Hypothalamus (tissue), 51 donors: Measurements from ENCODE around the gene PRTN3.

ENCODE experiments used
- DNase-seq, 51 donors: peaks; one replicate each; lab custom pipeline; 2025; lab: John Stamatoyannopoulos, UW

Gene PRTN3

DNA sequence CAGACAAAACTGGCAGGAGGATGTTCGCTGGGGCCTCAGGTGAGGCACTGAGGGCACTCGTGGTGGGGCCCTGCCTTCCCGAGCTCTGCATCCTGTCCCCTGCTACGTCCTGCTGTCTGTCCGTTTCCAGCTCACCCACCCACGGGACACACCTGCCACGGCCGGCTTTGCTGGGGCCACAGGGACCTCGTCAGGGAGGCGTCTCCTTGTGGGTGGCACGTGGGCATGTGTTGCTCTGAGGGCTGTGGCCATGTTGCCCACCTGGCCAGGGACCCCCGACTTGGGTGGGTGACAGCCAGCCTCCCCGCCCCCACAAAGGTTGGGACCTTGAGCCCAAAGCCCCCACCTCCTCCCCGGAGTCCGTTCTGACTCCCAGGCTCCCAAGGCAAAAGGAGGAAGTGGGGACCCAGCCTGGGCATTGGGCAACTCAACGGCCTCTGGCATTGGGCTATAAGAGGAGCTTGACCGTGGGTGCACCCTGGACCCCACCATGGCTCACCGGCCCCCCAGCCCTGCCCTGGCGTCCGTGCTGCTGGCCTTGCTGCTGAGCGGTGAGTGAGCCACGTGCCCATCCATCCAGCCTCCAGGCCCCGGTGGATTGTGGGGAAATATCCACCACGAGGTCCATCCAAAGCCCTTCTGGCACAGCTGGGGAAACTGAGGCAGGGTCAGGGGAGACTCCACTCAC is at the start of gene PRTN3:
TSS of gene PRTN3 (plus strand) at position 481 of the 688 bp plus-strand sequence. CDS start at position 491, 10 bp downstream.
- no peak for DNase-seq

GRCh38 chr19:791007-791566 is 49.7 kb upstream of the PRTN3 start:
- DNase-seq, result no peak

DNA sequence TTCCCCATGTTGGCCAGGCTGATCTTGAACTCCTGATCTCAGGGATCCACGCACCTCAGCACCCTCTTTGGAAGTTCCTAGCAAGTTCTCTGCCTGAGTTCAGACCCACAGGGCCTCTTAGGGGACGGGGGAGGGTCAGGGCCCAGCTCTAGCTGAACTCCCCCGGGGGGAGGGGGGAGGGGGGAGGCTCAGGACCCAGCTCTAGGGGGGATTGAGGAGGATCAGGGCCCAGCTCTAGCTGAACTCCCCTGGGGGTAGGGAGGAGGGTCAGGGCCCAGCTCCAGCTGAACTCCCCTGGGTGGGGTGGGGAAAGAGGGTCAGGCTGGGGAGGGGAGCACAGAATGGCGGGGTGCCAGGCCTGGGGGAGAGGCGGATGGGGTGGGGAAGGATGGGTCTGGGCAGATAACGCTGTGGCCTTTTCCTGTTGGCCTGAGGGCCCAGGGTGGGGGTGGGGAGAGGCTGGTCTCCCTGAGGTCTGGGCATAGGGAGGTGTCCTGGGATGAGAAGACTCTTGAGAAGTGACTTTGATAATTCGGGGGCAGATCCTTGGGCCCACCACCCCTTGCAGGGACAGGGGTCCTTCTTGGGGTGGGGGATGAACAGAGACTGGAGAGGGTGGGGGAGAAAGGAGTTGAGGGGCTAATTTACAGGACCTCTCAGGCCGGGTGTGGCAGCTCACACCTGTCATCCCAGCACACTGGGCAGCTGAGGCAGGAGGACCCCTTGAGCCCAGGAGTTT is 49.1 kb upstream of the PRTN3 start:
- no peak for DNase-seq

DNA sequence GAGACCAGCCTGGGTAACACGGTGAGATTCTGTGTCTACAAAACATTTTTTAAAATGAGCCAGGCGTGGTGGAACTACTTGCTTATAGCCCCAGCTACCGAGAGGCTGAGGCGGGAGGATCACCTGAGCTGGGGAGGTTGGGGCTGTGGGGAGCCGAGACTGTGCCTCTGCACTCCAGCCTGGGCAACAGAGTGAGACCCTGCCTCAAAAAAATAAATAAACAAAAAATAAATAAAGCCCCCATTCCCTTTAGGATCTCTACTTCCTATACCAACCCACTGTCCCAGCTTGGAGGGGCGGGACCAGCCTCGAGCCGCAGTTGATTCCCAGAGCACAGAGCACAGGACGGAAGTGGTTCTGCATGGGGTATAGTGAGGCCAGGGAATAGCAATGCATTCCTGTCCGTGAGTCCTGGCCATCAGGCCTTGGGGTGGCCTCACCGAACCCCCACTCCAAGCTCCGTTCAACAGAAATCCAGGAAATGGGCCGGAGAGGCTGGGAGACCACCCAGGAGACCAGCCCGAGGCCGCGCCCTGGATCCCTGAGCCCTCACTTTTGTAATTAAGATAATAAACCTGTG is 48.4 kb upstream of the PRTN3 start:
- DNase-seq, result no peak

DNA sequence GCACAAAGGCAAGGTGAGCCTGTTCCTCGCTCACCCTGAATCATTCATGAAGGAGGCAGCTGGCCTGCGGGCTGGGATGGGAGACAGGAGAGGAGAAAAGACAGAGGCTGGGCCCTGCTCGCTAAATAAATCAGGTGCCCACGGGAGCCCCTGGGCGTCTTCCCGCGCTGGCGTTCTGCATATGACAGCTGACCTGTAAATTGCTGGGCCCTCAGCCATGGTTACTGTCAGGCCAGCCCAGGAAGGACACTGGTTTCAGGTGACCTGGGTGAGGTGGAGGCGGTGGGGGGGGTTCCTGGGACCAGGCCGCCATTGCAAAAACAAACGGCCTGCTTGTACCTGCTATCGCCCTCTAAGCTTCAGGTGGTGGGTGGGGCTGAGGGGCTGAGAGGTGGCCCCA is 47.0 kb upstream of the PRTN3 start:
- DNase-seq, result no peak

DNA sequence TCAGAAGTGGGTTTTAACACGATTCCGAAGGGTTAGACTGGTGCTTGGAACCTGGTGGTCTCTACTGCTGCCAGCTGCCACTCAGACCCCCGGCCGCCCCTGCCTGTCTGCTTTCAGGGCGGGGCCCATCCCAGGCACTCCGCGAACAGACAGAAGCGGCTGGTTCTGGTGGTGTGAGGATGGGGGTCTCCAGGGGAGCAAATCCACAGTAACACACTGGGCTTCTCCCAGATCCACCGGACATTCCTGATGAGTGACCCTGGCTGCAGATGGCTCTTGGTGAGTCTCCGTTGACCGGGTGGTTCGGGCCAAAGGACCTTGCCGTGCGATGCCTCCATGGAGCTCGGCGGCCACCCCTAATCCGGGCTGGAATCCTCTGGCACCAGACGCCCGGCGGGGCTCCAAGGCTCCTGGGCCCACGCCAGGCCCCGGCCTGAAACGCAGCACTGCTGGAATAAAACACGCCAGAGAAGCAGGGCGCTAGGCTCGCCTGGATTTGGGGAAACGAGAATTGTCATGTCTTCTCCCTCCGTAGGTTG is 45.7 kb upstream of the PRTN3 start:
- peak in 22 of 51 donors; percentile 5 to 50 (median 28) for DNase-seq

DNA sequence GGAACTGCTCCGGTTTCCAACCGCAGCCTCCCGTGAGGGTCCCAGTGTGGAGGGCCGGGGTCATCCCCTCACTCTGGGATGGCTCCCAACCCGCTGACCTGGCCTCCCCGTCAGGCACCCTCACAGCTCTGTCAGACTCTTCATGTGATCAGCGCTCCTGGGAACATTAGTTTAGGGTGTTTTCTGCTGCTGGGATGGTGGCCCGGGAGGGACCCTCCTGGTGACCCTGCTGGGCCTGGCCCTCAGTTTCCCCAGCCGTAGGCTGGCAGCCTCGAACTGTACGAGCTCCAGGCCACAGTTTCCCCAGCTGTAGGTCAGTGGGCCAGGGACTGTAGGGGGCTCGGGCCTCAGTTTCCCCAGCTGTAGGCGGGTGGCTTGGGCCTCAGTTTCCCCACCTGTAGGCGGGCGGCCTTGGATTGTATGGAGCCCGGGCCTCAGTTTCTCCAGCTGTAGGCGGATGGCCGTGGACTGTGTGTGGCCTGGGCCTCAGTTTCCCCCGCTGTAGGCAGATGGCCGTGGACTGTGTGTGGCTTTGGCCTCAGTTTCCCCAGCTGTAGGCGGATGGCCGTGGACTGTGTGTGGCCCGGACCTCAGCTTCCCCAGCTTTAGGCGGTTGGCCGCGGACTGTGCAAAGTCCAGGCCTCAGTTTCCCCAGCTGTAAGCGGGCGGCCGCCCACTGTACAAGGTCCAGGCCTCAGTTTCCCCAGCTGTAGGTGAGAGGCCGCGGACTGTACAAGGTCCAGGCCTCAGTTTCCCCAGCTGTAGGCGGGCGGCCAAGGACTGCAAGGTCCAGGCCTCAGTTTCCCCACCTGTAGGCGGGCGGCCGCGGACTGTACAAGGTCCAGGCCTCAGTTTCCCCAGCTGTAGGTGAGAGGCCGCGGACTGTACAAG is 44.9 kb upstream of the PRTN3 start:
- no peak for DNase-seq

DNA sequence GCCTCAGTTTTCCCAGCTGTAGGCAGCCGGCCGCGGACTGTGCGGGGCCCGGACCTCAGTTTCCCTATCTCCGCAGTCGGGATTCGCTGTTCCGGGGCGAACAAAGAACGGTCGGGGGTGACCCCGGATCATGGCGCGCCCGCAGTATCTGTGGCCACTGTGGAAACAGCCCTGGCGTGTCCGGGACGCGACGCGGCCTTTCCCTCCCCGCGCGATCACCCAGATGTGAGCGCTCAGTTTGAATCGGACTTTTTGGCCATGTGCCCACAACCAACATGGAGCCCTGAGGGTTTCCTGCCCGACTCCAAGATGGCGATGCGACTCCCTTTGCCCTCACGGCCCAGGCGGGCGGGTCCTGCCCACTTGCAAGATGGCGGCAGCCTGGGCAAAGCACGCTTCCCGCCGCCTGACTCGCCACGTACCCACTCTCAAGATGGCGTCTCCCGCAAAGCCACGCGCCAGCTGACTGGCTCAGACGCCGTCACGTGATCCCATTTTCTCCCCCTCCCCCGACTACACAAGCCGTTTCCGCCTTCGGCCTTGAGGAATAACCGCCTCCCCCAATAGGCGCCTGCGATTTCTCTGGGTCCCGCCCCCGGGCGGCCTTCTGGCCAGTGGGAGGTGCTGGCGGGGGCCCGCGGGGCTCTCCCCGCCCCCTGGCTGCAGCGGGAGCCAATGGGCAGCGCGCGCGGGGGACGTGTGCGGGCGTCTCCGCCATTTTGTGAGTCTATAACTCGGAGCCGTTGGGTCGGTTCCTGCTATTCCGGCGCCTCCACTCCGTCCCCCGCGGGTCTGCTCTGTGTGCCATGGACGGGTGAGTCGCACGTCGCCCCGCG is 43.9 kb upstream of the PRTN3 start, which contains the start of gene PTBP1:
TSS of gene PTBP1 (plus strand) at position 761 of the 836 bp plus-strand sequence. CDS start at position 807, 46 bp downstream.
- DNase-seq, result peak; percentile 81 to 100 (median 100)

GRCh38 chr19:797528-798414 is 43.0 kb upstream of the PRTN3 start:
- peak in 48 of 51 donors; percentile 12 to 85 (median 60) for DNase-seq

DNA sequence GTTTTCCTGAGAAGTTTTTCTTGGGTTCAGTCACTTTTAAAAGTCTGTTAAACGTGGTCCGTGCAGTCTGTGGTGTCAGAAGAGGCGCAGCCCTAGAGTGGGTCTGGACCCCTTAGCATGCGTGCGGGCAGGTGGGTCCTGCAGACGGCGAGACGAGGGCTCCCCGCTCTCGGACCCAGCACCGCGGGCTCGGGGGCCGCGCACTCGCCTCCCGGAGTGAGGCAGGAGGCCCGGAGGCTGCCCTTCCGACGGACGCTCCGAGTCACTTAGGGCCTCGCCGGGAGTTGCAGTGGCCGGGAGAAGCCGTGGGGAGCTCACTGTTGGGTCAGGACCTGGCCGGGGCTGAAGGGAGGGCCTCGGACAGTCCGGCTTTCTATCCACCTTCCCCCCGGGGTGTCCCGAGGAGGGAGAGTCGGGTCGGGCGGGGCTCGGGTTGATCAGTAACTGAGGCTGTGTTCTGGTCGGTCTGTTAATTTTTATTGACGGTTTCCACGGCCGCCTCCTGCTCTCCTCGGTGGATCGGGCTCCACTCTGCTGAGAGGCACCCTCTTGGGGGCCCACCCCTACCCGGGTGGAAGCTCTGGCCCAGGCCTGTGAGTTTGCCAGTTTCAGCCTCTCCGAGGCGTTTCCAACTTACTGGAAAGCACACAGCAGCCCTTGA is 42.3 kb upstream of the PRTN3 start:
- no peak for DNase-seq

GRCh38 chr19:799076-799881 is 41.5 kb upstream of the PRTN3 start:
- no peak for DNase-seq

- no peak for DNase-seq
Observed at GRCh38 chr19:800360-801029, 40.3 kb upstream of the PRTN3 start.

DNA sequence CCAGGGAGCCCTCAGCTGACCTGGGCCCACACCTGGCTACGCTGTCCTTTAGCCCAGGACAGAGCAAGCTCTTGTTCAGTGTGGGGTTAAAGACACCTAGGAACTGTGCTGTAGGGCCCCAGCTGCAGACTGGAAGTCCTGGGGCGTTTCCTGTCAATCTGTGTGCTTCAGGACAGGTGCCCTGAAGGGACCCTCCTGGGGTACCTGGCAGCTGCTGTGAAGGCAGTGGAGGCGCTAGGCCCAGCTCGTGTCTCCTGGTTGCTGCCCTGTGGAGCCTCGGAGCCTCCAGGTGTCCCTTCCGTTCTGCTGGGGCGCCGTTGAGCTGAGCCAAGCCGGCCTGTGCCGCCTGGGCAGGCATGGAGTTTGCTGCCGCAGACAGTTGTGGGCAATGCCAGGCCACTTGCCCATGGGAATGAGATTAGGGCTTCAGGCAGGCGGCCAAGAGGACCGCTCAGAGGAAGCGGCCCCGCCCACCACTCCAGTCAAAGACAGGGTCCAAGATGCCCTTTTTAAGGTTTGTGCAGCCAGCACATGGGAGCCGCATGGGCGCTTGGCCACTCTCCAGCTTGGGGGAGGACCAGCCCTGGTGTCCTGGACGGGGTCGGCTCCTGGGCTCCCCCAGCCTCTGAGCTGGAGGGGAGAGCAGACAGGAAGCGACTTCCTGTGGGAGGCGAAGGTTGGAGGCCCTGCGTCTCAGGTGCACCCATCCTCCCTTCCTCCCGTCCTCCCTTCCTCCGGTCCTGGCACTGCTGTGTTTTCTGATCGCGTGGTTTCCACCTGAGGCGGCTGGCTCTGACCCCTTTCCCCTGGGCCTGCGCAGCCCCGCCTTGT is 39.6 kb upstream of the PRTN3 start:
- peak in 3 of 51 donors; percentile 19 to 24 (median 19) for DNase-seq

DNA sequence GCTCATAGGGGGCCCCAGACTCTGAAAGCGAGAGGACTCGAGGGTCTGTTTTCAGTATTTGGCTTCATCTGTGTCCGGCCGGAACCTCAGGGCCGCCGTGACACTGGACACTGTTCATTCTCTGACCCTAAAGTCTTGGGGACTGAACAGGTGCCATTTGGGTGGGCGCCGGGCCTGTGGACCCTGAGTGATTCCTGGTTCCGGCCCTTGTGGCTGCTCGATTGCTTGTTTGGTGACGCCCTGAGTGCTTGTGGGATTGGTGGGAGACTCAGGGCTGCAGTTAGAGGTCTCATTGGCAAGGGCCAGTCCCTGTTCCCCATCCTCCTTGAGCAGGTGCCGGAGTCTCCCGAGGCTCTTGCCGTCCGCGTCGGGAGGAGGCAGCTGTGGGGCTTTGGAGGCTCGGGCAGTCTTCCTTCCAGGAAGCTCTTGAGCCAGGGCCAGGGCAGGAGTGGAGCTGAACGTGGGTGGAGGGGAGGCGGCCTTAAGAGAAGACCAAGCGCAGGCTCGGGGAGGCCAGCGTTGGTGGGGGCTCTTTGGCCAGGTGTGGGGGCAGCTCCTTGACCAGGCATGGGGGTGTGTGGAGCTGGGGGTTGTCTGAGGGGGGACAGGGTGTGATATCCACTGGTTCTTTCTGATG is 38.8 kb upstream of the PRTN3 start:
- peak in 1 of 51 donors; percentile 9 for DNase-seq
